ENCODE results near the gene HDAC6. TPM values are rescaled to one million over a fixed set of nuclear protein-coding genes. Genes with fewer than 3 reads are reported as not detected.

HDAC6 gene
- total and polyA plus RNA-seq, 2 donors (not counting 3 experiments of a cell fraction or from before 2014, with no cell fraction given), result 43.7 to 58.4 TPM

DNA sequence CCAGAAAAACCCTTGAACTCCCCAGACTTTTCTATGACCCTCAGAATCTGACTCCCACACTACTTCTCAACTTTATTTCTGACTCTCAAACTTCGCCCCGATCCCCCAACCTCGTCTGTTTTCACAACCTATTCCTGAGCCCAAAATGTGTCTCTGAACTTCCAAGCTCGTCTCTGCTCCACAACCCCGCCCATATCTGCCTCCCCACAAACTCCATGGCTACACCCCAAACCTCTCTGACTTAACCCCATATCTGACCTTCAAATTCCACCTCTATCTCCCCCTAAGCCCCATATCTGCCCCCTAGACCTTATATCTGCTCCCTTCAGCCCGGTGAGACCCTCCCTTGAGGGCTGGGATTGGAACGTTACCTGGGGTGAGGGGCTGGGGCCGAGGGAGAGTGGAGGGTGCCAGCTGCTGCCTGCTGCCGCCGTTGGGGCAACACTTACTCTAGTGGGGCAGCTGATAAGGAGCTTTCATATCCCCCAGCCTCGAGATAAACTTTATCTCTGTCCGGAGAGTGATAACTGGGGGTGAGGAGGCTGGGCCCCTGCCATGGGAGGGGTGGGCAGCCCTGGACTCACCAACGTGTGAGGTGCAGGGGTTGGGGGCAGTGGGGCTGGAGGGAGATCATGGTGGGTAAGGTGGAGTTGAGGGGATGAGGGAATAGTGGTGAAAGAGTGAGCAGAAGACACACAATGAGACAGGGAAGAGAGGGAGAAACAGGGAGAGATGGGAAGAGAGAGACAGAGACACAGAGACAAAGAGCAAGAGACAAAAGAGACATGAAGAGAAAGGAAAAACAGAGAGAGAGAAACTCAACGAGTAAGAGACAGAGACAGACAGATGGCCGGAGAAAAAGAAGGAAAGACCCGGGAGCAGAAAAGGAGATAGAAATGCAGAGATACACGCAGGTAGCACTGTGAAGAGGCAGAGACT lies 14.1 kb upstream of the HDAC6 start:
- Histone ChIP-seq H3K4me3 (replicated peaks in 1 of 3; ENCODE audit: insufficient read depth in 1 of 3, low read depth in 1 of 3, low read length in 3 of 3) (no peak overlapping the region), H4K20me1 (replicated peaks; ENCODE audit: control insufficient read depth, extremely low read depth, insufficient read depth, low read length) (no peaks in the 10 kb centered on the region), H3K9me1 (replicated peaks; ENCODE audit: control insufficient read depth, extremely low read depth, insufficient read depth, low read length) (no peaks in the 10 kb centered on the region), H2AFZ (ENCODE audit: low read depth, low read length) (no peak overlapping the region), H3K27ac (ENCODE audit: insufficient read depth, low read depth, low read length) (no peak overlapping the region), H3K4me1 (ENCODE audit: control insufficient read depth, extremely low read depth, insufficient read depth, low read length) (no peaks in the 10 kb centered on the region), H3K36me3 (ENCODE audit: control insufficient read depth in 2 of 2, extremely low read depth in 1 of 2, insufficient read depth in 2 of 2, low read length in 2 of 2) (no peaks in the 10 kb centered on the region), H3K79me2 (ENCODE audit: control insufficient read depth, insufficient read depth, low read length) (no peaks in the 10 kb centered on the region), H3K9ac (replicated peaks; ENCODE audit: extremely low read depth, insufficient read depth, low read length) (no peak overlapping the region), H3K4me2 (ENCODE audit: insufficient read depth, low read length) (no peak overlapping the region), H3K27me3 (ENCODE audit: control insufficient read depth in 2 of 2, insufficient read depth in 2 of 2, low read length in 2 of 2) (no peaks in the 10 kb centered on the region), H3K9me3 (replicated peaks; ENCODE audit: control insufficient read depth, insufficient read depth, low read length) (no peaks in the 10 kb centered on the region)
- FAIRE-seq (no peak), DNase-seq (ENCODE audit: low read depth, low spot score) (no peak)
- ChIA-PET CTCF (no interaction called here), POLR2A (no interaction called here)
- intact Hi-C loops (cut with micrococcal nuclease) (no loop called here), dilution Hi-C loops (cut with MboI; ENCODE audit: extremely low pct_ligation_motif_present, low sequenced_read_pairs) (no loop called here)
- TF ChIP-seq FOS (IDR thresholded peaks at IDR 0.05; ENCODE audit: borderline replicate concordance, insufficient read depth, low read length), result no peak
- no peak for TF ChIP-seq EZH2 (IDR thresholded peaks at IDR 0.05; ENCODE audit: borderline replicate concordance, low read depth, low read length, severe bottlenecking)
- no peak for TF ChIP-seq POLR2AphosphoS5 (IDR thresholded peaks at IDR 0.05; ENCODE audit: insufficient read depth, low read depth, low read length)
- TF ChIP-seq GATA2 (IDR thresholded peaks at IDR 0.05; ENCODE audit: insufficient read depth, insufficient read length, low read depth, low read length), result no peak
- TF ChIP-seq, protein P1, sequence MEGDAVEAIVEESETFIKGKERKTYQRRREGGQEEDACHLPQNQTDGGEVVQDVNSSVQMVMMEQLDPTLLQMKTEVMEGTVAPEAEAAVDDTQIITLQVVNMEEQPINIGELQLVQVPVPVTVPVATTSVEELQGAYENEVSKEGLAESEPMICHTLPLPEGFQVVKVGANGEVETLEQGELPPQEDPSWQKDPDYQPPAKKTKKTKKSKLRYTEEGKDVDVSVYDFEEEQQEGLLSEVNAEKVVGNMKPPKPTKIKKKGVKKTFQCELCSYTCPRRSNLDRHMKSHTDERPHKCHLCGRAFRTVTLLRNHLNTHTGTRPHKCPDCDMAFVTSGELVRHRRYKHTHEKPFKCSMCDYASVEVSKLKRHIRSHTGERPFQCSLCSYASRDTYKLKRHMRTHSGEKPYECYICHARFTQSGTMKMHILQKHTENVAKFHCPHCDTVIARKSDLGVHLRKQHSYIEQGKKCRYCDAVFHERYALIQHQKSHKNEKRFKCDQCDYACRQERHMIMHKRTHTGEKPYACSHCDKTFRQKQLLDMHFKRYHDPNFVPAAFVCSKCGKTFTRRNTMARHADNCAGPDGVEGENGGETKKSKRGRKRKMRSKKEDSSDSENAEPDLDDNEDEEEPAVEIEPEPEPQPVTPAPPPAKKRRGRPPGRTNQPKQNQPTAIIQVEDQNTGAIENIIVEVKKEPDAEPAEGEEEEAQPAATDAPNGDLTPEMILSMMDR (IDR thresholded peaks at IDR 0.05; ENCODE audit: extremely low read depth in 1 of 2, insufficient read depth in 1 of 2, low read depth in 1 of 2, low read length in 2 of 2), result no peak
- TF ChIP-seq, protein P2, sequence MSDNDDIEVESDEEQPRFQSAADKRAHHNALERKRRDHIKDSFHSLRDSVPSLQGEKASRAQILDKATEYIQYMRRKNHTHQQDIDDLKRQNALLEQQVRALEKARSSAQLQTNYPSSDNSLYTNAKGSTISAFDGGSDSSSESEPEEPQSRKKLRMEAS (IDR thresholded peaks at IDR 0.05; ENCODE audit: insufficient read depth, insufficient read length), result no peak
- no peak for TF ChIP-seq POLR2A (IDR thresholded peaks at IDR 0.05; ENCODE audit: low read depth, low read length)
- TF ChIP-seq MYC (IDR thresholded peaks at IDR 0.05; ENCODE audit: low read depth, low read length), result no peak
- no peak for TF ChIP-seq JUN (IDR thresholded peaks at IDR 0.05; ENCODE audit: borderline replicate concordance, insufficient read depth, insufficient read length, low read depth)
- BruUV-seq (replicated peaks), result no TSS peak
